H7 (cell line): ENCODE data around the gene ERO1A. TPM values are rescaled to one million over a fixed set of nuclear protein-coding genes. Genes with fewer than 3 reads are reported as not detected.
"Not testable (repeated sequence)": the region's sequence is repeated elsewhere in the genome, so short reads cannot be mapped to it uniquely, and the experiment has no call there.

Source experiments
- DNase-seq: peaks from one replicate; pipeline ENCODE4 v3.0.0; 2012
- H3K27me3 ChIP-seq: 2 replicates; pipeline ENCODE4 v1.6.0; 2011; ENCODE audit warnings: mild to moderate bottlenecking, low read length; ENCODE audit not compliant: control insufficient read depth, insufficient read depth
- H3K36me3 ChIP-seq: replicated peaks from 2 replicates; pipeline ENCODE4 v1.5.1; 2011; ENCODE audit warnings: low read length; ENCODE audit not compliant: control insufficient read depth, insufficient read depth
- H3K4me3 ChIP-seq: 2 replicates; pipeline ENCODE4 v1.5.1; 2011; ENCODE audit warnings: low read depth, mild to moderate bottlenecking, control low read depth, low read length, moderate library complexity; ENCODE audit not compliant: insufficient read depth
- total RNA-seq: library from RNA; depleted of rRNA; stranded (reverse); fragments of >200 nt; shearing (Covaris generic); gene quantifications from 2 replicates; pipeline ENCODE4 v1.2.3, GENCODE V29; 2014; rRNA removed

Gene ERO1A, protein sequence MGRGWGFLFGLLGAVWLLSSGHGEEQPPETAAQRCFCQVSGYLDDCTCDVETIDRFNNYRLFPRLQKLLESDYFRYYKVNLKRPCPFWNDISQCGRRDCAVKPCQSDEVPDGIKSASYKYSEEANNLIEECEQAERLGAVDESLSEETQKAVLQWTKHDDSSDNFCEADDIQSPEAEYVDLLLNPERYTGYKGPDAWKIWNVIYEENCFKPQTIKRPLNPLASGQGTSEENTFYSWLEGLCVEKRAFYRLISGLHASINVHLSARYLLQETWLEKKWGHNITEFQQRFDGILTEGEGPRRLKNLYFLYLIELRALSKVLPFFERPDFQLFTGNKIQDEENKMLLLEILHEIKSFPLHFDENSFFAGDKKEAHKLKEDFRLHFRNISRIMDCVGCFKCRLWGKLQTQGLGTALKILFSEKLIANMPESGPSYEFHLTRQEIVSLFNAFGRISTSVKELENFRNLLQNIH
- total RNA-seq = 24.6 and 43.1 TPM in 2 replicates

DNA sequence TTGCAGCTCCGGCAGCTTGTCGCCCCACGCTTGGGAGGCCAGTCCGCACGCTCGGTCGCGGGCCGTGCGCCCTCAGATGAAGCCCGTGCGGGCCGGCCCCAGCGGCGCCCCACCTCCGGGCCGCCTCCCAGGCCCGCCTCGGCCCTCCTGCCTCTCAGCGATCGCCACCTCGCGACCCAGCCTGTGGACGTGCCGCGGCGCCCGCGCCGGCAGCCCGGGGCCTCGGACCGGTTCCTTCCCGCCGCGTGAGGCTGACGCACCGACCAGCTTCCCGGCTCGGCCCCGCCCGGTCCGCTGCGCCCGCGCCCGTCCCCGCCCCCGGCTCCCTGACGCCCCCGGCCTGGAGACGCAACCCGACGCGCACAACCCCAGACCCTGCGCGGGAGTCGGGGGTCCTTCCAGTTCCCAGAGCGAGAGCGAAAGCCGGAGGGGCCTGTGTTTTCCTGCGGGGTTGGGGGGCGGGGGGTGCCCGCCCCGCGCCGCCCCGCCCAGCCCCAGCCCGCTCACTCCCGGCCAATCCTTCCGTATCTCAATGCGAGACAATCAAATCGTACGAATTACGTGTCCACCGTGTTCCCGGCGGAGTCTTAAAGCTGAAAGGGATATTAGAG is at the start of gene ERO1A:
TSS of gene ERO1A (minus strand) at position 78 of the 611 bp plus-strand sequence. CDS start at position 1, 77 bp downstream.
- H3K27me3 ChIP-seq = peaks cover 11% of the 10 kb centered on the region

DNA sequence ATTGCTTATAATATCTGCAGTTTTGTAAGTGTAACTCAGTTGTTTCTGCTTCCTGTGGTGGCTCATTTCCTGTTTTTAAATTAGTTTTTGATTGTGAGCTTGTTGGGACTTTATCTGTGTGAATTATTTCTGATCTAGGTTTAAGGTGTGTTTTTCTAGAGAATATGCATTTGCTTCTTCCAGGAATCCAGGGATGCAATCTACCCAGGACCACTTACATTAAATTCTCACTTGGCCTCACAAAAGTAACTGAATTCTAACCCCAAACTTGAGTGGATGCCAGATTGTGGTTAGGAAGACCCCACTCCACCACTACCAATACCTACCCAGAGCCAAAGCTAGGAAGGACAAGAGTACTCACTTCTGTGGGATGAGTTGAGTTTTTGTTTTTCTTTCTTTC is 46.5 kb upstream of the ERO1A start:
- Histone ChIP-seq H3K27me3 (no peaks in the 10 kb centered on the region), H3K36me3 (peaks cover 1% of the 10 kb centered on the region), H3K4me3 (no peak overlapping the region)
- no peak for DNase-seq

More for the DNA sequence above, at the start of gene ERO1A:
- DNase-seq = peak; percentile 89
- H3K4me3 ChIP-seq = peak within 1 kb of the TSS; percentile 92
- H3K36me3 ChIP-seq = no peaks in the 10 kb centered on the region

DNA sequence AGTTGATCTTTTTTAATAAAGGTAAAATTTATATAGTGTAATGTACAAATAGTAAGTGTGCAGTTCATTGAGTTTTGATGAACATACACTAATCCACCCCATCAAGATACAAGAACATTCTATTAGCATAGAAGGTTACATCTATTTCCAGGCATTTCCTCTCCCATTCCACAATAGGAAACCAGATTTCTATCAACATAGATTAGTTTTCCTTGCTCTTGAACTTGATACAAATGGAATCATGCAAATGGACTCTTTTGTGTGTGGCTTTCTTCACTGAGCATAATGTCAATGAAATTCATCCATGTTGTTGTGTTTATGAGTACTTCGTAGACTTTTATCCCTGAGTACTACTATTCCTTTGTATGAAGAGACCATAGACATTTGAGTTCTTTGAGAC is 45.4 kb upstream of the ERO1A start:
- no peak for DNase-seq
- H3K4me3 ChIP-seq = no peak overlapping the region

DNA sequence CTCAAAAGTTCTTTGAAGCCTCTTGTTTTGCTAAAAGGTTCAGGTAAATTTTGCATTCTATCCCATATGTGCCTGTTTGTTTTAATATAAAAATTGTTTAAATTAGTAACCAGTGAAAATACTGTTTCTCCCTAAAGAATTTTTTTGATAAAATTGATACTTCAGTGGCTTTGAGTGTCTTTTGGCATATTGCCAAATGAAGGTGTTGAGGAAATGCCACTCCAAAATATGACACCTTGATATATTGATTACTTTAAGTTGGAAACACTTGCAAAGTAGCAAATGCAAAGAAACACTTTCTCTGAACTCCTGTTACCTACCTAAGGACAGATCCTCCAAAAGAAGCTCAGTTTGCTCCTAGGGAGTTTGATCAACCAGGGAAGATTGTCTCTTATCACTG is 43.1 kb upstream of the ERO1A start:
- H3K27me3 ChIP-seq = no peaks in the 10 kb centered on the region
- H3K4me3 ChIP-seq = no peak overlapping the region
- no peak for DNase-seq
- H3K36me3 ChIP-seq = no peaks in the 10 kb centered on the region; the same call in 1 of the 2 replicates

More for the DNA sequence above, 45.4 kb upstream of the ERO1A start:
- Histone ChIP-seq H3K27me3 (no peaks in the 10 kb centered on the region), H3K36me3 (no peaks in the 10 kb centered on the region; the same call in 1 of the 2 replicates)

DNA sequence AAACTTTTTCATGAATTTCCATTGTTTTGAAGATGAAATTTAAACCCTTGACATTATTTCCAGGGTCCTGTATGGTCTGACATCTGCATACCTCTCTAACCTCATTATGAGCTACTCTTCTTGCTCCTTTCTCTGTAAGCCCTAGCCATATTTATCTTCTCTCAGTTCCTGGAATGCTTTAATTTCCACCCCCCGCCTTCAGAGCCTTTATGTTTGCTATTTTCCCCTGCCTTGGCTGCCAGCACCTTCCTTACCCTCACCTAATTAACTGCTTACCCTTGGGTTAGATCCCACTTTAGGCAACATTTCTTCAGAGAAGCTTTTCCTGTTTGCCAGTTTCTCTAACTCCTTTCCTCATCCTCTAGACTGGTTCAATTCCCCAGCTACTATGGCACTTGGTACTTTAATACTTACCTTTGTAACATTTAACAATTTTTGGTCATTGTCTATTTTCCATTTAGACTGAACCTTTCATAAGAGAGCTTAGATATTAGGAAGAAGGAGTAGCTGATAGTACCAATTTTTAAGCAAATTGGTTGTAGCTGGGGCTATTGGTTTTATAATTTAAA is 40.6 kb upstream of the ERO1A start:
- Histone ChIP-seq H3K36me3 (no peaks in the 10 kb centered on the region; the same call in 1 of the 2 replicates), H3K4me3 (no peak overlapping the region), H3K27me3 (no peaks in the 10 kb centered on the region)
- DNase-seq = peak; percentile 33

DNA sequence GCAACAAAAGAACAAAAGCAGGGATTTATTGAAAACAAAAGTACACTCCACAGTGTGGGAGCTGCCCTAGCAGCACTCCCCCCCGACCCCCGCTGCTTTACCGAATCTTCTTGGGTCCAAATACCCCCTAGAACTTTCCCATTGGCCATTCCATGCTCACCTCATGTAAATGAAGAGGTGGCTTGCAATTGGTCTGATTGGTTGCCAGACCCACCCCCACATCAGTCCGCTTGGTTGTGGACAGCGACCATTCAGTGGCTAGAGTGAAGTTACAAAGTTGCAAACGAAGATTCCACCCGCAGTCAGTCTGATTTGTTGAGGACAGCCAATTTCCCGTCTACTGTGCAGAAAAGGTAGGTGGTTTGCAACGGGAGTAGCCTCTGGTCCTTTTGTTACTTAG is 38.5 kb upstream of the ERO1A start:
- no peak overlapping the region for H3K4me3 ChIP-seq
- DNase-seq = peak; percentile 33
- no peaks in the 10 kb centered on the region; the same call in 1 of the 2 replicates for H3K36me3 ChIP-seq
- H3K27me3 ChIP-seq = no peaks in the 10 kb centered on the region

DNA sequence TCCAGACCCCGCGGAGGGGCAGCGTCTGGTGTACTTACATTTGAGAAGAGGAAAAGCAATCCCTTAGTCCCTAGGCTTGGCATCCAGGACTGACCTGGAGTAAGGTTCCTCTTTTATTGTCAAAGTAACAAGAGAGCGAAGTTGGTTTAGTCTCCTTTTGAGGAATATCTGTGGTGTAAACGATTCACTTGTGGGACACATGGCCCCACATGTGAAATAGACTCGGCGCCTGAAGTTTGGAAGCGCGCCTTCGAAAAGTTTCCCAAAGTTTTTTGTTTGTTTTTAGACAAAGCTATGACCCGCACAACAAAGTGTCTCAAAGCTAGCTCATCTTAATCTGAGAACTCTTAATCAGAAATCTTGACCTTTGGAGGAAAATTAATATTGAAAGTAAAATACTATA is 35.4 kb upstream of the ERO1A start:
- Histone ChIP-seq H3K27me3 (no peaks in the 10 kb centered on the region), H3K4me3 (peak overlapping the region; percentile 95), H3K36me3 (no peaks in the 10 kb centered on the region; the same call in 1 of the 2 replicates)
- DNase-seq = no peak

DNA sequence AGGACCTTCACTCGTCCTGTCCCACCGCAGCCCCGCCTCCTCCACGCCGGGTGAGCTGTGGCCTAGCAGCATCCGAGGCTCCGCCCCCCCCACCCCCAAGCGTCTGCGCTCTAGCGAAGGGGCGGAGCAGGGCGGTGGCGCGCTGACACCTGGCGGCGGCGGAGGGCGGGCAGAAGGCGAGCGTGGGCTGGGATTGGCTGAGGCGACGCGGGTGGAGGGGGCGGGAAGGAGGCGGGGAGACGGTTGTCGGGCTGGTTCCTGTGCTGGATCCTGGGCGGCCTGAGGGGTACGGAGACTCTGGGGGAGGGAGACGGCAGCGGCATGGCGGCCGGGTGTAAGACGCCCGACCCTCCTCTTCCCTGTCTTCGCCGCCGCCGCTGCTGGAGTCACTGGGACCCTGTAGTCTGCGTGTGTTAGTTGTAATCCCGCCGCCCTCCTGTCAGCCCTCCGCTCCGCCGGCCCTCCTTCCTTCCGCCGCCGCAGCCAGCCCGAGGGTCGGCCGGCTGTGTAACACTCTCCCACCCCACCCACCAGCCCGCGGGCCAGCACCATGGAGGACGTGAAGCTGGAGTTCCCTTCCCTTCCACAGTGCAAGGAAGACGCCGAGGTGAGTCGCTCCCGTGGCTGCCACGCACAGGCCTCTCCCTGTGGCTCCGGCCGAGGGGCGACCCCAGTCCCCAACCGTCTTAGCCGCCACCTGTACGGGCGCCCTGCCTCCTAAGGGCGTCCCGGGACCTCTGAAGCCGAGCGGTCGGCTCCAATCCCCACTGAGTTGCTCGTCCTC is 34.8 kb upstream of the ERO1A start, which contains the start of gene STYX:
TSS of gene STYX (plus strand) at position 242 of the 784 bp plus-strand sequence. CDS start at position 551, 309 bp downstream.
- Histone ChIP-seq H3K4me3 (peak within 1 kb of the TSS; percentile 95), H3K36me3 (no peaks in the 10 kb centered on the region; the same call in 1 of the 2 replicates), H3K27me3 (no peaks in the 10 kb centered on the region)
- peak; percentile 93 for DNase-seq

DNA sequence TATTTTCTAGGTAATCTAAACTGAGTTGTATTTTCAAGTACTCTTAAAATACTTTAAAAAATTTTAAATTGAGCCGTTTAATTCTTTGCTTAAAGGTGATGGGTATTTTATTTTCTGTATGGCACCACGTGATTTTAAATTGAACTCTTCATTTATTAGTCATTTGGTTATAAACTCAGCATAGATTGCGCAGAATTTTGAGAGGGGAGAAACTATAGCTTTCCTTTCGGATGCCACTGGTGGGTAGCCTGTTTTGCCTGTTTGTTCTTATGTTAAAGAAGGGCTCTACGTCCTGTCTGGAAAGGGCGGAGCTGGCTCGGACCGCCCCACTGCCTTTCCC is 34.2 kb upstream of the ERO1A start:
- H3K27me3 ChIP-seq = no peaks in the 10 kb centered on the region
- DNase-seq = no peak
- no peaks in the 10 kb centered on the region; the same call in 1 of the 2 replicates for H3K36me3 ChIP-seq
- H3K4me3 ChIP-seq = 0 out of 2 replicates have a peak overlapping the region, but pooled peaks have one; percentile 7

DNA sequence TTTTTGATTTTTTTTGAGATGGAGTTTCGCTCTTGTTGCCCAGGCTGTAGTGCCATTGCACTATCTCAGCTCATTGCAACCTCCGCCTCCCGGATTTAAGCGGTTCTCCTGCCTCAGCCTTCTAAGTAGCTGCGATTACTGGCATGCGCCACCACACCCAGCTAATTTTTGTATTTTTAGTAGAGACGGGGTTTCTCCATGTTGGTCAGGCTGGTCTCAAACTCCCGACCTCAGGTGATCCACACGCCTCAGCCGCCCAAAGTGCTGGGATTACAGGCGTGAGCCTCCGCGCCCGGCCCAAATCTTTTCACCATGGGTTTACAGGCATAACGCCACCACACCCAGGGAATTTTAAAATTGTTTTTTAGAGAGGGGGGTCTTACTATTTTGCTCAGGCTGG is 33.7 kb upstream of the ERO1A start:
- not testable (repeated sequence) for H3K36me3 ChIP-seq, H3K27me3 ChIP-seq, H3K4me3 ChIP-seq, DNase-seq

DNA sequence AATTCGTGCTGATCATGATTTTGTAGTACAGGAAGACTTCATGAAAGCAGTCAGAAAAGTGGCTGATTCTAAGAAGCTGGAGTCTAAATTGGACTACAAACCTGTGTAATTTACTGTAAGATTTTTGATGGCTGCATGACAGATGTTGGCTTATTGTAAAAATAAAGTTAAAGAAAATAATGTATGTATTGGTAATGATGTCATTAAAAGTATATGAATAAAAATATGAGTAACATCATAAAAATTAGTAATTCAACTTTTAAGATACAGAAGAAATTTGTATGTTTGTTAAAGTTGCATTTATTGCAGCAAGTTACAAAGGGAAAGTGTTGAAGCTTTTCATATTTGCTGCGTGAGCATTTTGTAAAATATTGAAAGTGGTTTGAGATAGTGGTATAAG is 32.2 kb upstream of the ERO1A start:
- not testable (repeated sequence) for DNase-seq, H3K27me3 ChIP-seq, H3K4me3 ChIP-seq
- peaks cover 15% of the 10 kb centered on the region for H3K36me3 ChIP-seq

DNA sequence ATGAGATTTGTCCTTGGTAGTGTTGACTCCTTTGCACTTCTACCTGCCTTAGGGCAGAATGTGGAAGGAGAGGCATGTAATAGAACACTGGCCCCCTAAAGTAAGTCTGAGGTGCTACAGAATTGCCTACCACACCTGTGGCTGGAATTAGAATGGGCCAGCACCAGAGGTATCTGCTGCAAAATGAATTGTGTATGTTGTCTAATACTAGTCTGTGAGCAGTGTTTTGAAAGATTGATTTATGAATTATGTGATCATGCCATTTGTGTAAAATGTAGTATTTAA is 28.9 kb upstream of the ERO1A start:
- Histone ChIP-seq H3K27me3 (no peaks in the 10 kb centered on the region), H3K4me3 (no peak overlapping the region), H3K36me3 (peaks cover 27% of the 10 kb centered on the region)
- no peak for DNase-seq

DNA sequence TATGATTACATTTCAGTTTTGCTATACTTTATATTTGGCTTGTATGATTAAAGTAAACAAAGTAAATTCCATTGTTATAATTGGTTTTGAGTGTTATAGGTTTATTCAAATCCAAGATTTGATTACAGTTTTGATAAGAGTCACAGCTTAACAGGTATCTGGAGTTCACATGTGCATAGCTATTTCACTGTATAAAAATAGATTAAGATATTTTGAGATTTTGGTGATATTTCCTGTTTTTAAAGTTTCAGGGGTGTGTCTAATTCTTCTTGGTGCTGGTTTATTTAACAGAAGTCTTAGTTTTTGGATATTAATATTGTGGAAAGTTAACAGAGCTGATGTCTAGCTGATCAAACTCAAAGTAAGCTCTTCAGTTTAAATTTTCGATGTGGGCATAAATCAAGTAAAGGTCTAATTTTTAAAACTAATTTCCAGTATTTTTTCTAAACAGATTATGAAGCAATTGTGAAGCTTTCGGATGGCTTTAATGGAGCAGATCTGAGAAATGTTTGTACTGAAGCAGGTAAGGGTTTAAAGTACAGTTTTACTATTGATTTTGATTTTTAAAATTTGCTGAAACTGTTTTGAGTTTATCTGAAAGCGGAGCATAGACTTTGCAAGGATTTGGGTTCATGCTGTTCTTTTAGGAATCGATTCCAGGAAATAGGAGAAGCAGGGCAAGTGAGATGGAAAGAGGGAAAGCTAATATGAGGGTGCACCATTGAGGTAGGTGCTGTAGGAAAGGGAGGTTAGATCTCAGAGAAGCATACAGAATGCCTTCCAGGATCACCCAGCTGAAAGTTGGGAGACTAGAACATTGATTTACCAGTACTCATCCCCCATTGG is 28.4 kb upstream of the ERO1A start:
- Histone ChIP-seq H3K27me3 (no peaks in the 10 kb centered on the region), H3K4me3 (no peak overlapping the region), H3K36me3 (peaks cover 30% of the 10 kb centered on the region)
- DNase-seq = no peak
